ENCODE measurements around the gene APLF. TPM values are rescaled to one million over a fixed set of nuclear protein-coding genes. Genes with fewer than 3 reads are reported as not detected.
"Not testable (repeated sequence)": the region's sequence is repeated elsewhere in the genome, so short reads cannot be mapped to it uniquely, and the experiment has no call there.

The APLF gene
- total RNA-seq, 1 donor from 2014 or later, result 3.8 TPM

- Mint-ChIP-seq H3K36me3 (ENCODE audit: low read depth) (no peaks in the 10 kb centered on the region), H3K4me3 (ENCODE audit: low read depth) (no peak overlapping the region), H3K27me3 (ENCODE audit: low read depth) (no peaks in the 10 kb centered on the region), H3K27ac (no peak overlapping the region), H3K9me3 (no peaks in the 10 kb centered on the region), H3K4me1 (ENCODE audit: low read depth) (peaks cover 13% of the 10 kb centered on the region)
- no peak for DNase-seq (ENCODE audit: low spot score)
- intact Hi-C loops (cut with micrococcal nuclease), result no loop called here
Measured at GRCh38 chr2:68560545-68560944, 93.2 kb downstream of the APLF start.

- no peak for DNase-seq (ENCODE audit: low spot score)
- intact Hi-C loops (cut with micrococcal nuclease), result no loop called here
- Mint-ChIP-seq H3K27me3 (ENCODE audit: low read depth) (no peaks in the 10 kb centered on the region), H3K9me3 (no peaks in the 10 kb centered on the region), H3K36me3 (ENCODE audit: low read depth) (no peaks in the 10 kb centered on the region), H3K27ac (no peak overlapping the region), H3K4me3 (ENCODE audit: low read depth) (no peak overlapping the region), H3K4me1 (ENCODE audit: low read depth) (peaks cover 19% of the 10 kb centered on the region)
Measured at GRCh38 chr2:68561372-68561771, 94.0 kb downstream of the APLF start.

GRCh38 chr2:68562934-68563333 lies 95.5 kb downstream of the APLF start:
- H3K4me1 Mint-ChIP-seq (ENCODE audit: low read depth), result peaks cover 19% of the 10 kb centered on the region
- intact Hi-C loops (cut with micrococcal nuclease), result no loop called here
- H3K27me3 Mint-ChIP-seq (ENCODE audit: low read depth), result no peaks in the 10 kb centered on the region
- H3K4me3 Mint-ChIP-seq (ENCODE audit: low read depth), result no peak overlapping the region
- H3K36me3 Mint-ChIP-seq (ENCODE audit: low read depth), result no peaks in the 10 kb centered on the region
- no peak overlapping the region for H3K27ac Mint-ChIP-seq
- no peaks in the 10 kb centered on the region for H3K9me3 Mint-ChIP-seq
- no peak for DNase-seq (ENCODE audit: low spot score)

GRCh38 chr2:68564426-68564825 lies 97.0 kb downstream of the APLF start:
- H3K27me3 Mint-ChIP-seq (ENCODE audit: low read depth), result no peaks in the 10 kb centered on the region
- no peak overlapping the region for H3K27ac Mint-ChIP-seq
- H3K4me1 Mint-ChIP-seq (ENCODE audit: low read depth), result peaks cover 14% of the 10 kb centered on the region
- no peaks in the 10 kb centered on the region for H3K9me3 Mint-ChIP-seq
- DNase-seq (ENCODE audit: low spot score), result no peak
- H3K36me3 Mint-ChIP-seq (ENCODE audit: low read depth), result no peaks in the 10 kb centered on the region
- intact Hi-C loops (cut with micrococcal nuclease), result no loop called here
- no peak overlapping the region for H3K4me3 Mint-ChIP-seq (ENCODE audit: low read depth)

- Mint-ChIP-seq H3K4me1 (ENCODE audit: low read depth) (peaks cover 9% of the 10 kb centered on the region), H3K9me3 (no peaks in the 10 kb centered on the region), H3K36me3 (ENCODE audit: low read depth) (no peaks in the 10 kb centered on the region), H3K4me3 (ENCODE audit: low read depth) (no peak overlapping the region), H3K27me3 (ENCODE audit: low read depth) (no peaks in the 10 kb centered on the region), H3K27ac (no peak overlapping the region)
- intact Hi-C loops (cut with micrococcal nuclease), result no loop called here
- no peak for DNase-seq (ENCODE audit: low spot score)
Measured at GRCh38 chr2:68565273-68565672, 97.9 kb downstream of the APLF start.

- H3K4me1 Mint-ChIP-seq (ENCODE audit: low read depth), result peaks cover 9% of the 10 kb centered on the region
- no peak overlapping the region for H3K27ac Mint-ChIP-seq
- no peaks in the 10 kb centered on the region for H3K36me3 Mint-ChIP-seq (ENCODE audit: low read depth)
- H3K9me3 Mint-ChIP-seq, result no peaks in the 10 kb centered on the region
- H3K27me3 Mint-ChIP-seq (ENCODE audit: low read depth), result no peaks in the 10 kb centered on the region
- no peak overlapping the region for H3K4me3 Mint-ChIP-seq (ENCODE audit: low read depth)
- intact Hi-C loops (cut with micrococcal nuclease), result no loop called here
- no peak for DNase-seq (ENCODE audit: low spot score)
Measured at GRCh38 chr2:68565858-68566257, 98.5 kb downstream of the APLF start.

- H3K4me1 Mint-ChIP-seq (ENCODE audit: low read depth), result peaks cover 9% of the 10 kb centered on the region
- DNase-seq (ENCODE audit: low spot score), result no peak
- H3K9me3 Mint-ChIP-seq, result no peaks in the 10 kb centered on the region
- intact Hi-C loops (cut with micrococcal nuclease), result no loop called here
- H3K4me3 Mint-ChIP-seq (ENCODE audit: low read depth), result no peak overlapping the region
- no peak overlapping the region for H3K27ac Mint-ChIP-seq
- H3K36me3 Mint-ChIP-seq (ENCODE audit: low read depth), result no peaks in the 10 kb centered on the region
- no peaks in the 10 kb centered on the region for H3K27me3 Mint-ChIP-seq (ENCODE audit: low read depth)
Measured at GRCh38 chr2:68566362-68566761, 99.0 kb downstream of the APLF start.

- intact Hi-C loops (cut with micrococcal nuclease), result no loop called here
- H3K9me3 Mint-ChIP-seq, result no peaks in the 10 kb centered on the region
- no peak for DNase-seq (ENCODE audit: low spot score)
- H3K4me1 Mint-ChIP-seq (ENCODE audit: low read depth), result peaks cover 9% of the 10 kb centered on the region
- no peak overlapping the region for H3K27ac Mint-ChIP-seq
- H3K4me3 Mint-ChIP-seq (ENCODE audit: low read depth), result no peak overlapping the region
- H3K27me3 Mint-ChIP-seq (ENCODE audit: low read depth), result no peaks in the 10 kb centered on the region
- no peaks in the 10 kb centered on the region for H3K36me3 Mint-ChIP-seq (ENCODE audit: low read depth)
Measured at GRCh38 chr2:68568116-68568515, 100.7 kb downstream of the APLF start.

- Mint-ChIP-seq H3K4me1 (ENCODE audit: low read depth) (peaks cover 9% of the 10 kb centered on the region), H3K9me3 (no peaks in the 10 kb centered on the region), H3K36me3 (ENCODE audit: low read depth) (no peaks in the 10 kb centered on the region), H3K27me3 (ENCODE audit: low read depth) (no peaks in the 10 kb centered on the region), H3K27ac (no peak overlapping the region), H3K4me3 (ENCODE audit: low read depth) (no peak overlapping the region)
- intact Hi-C loops (cut with micrococcal nuclease), result no loop called here
- no peak for DNase-seq (ENCODE audit: low spot score)
Measured at GRCh38 chr2:68569604-68570003, 102.2 kb downstream of the APLF start.

- H3K9me3 Mint-ChIP-seq; H3K4me3 Mint-ChIP-seq (ENCODE audit: low read depth); intact Hi-C loops (cut with micrococcal nuclease); DNase-seq (ENCODE audit: low spot score); H3K27me3 Mint-ChIP-seq (ENCODE audit: low read depth); H3K36me3 Mint-ChIP-seq (ENCODE audit: low read depth); H3K27ac Mint-ChIP-seq; H3K4me1 Mint-ChIP-seq (ENCODE audit: low read depth): not testable (repeated sequence)
Measured at GRCh38 chr2:68570434-68570833, 103.0 kb downstream of the APLF start.

GRCh38 chr2:68574202-68574791 lies 106.9 kb downstream of the APLF start:
- H3K4me1 Mint-ChIP-seq (ENCODE audit: low read depth), result no peaks in the 10 kb centered on the region
- intact Hi-C loops (cut with micrococcal nuclease), result no loop called here
- H3K27ac Mint-ChIP-seq, result no peak overlapping the region
- no peak overlapping the region for H3K4me3 Mint-ChIP-seq (ENCODE audit: low read depth)
- peaks cover 1% of the 10 kb centered on the region for H3K9me3 Mint-ChIP-seq
- peaks cover 2% of the 10 kb centered on the region for H3K27me3 Mint-ChIP-seq (ENCODE audit: low read depth)
- no peak for DNase-seq (ENCODE audit: low spot score)
- H3K36me3 Mint-ChIP-seq (ENCODE audit: low read depth), result peaks cover 1% of the 10 kb centered on the region

- no peaks in the 10 kb centered on the region for H3K4me1 Mint-ChIP-seq (ENCODE audit: low read depth)
- peaks cover 5% of the 10 kb centered on the region for H3K36me3 Mint-ChIP-seq (ENCODE audit: low read depth)
- DNase-seq (ENCODE audit: low spot score), result no peak
- no peak overlapping the region for H3K27ac Mint-ChIP-seq
- intact Hi-C loops (cut with micrococcal nuclease), result no loop called here
- H3K27me3 Mint-ChIP-seq (ENCODE audit: low read depth), result peaks cover 2% of the 10 kb centered on the region
- H3K4me3 Mint-ChIP-seq (ENCODE audit: low read depth), result no peak overlapping the region
- H3K9me3 Mint-ChIP-seq, result peaks cover 4% of the 10 kb centered on the region
Measured at GRCh38 chr2:68577183-68577582, 109.8 kb downstream of the APLF start.

- H3K27ac Mint-ChIP-seq, result no peak overlapping the region
- no peak overlapping the region for H3K4me3 Mint-ChIP-seq (ENCODE audit: low read depth)
- peaks cover 2% of the 10 kb centered on the region for H3K27me3 Mint-ChIP-seq (ENCODE audit: low read depth)
- H3K36me3 Mint-ChIP-seq (ENCODE audit: low read depth), result peaks cover 5% of the 10 kb centered on the region
- no peaks in the 10 kb centered on the region for H3K4me1 Mint-ChIP-seq (ENCODE audit: low read depth)
- intact Hi-C loops (cut with micrococcal nuclease), result no loop called here
- H3K9me3 Mint-ChIP-seq, result peaks cover 4% of the 10 kb centered on the region
- DNase-seq (ENCODE audit: low spot score), result no peak
Measured at GRCh38 chr2:68579689-68580088, 112.3 kb downstream of the APLF start.

- no peak for DNase-seq (ENCODE audit: low spot score)
- no peak overlapping the region for H3K27ac Mint-ChIP-seq
- peaks cover under 1% of the 10 kb centered on the region for H3K4me1 Mint-ChIP-seq (ENCODE audit: low read depth)
- H3K36me3 Mint-ChIP-seq (ENCODE audit: low read depth), result no peaks in the 10 kb centered on the region
- intact Hi-C loops (cut with micrococcal nuclease), result no loop called here
- peaks cover 5% of the 10 kb centered on the region for H3K27me3 Mint-ChIP-seq (ENCODE audit: low read depth)
- H3K9me3 Mint-ChIP-seq, result no peaks in the 10 kb centered on the region
- no peak overlapping the region for H3K4me3 Mint-ChIP-seq (ENCODE audit: low read depth)
Measured at GRCh38 chr2:68588589-68588988, 121.2 kb downstream of the APLF start.

All from activated T-helper 2 cell treated with anti-CD3 and anti-CD28 coated beads, Interferon-gamma antibody, Interleukin-2, Interleukin-4, amounts not matched to agents 10 μg/mL and 5 μg/mL and 100 μg/mL, durations not matched to agents 14 hours and 24 hours and 36 hours (primary cell).